IMR-90 (cell line): ENCODE data around the gene C3orf22. TPM values are rescaled to one million over a fixed set of nuclear protein-coding genes. Genes with fewer than 3 reads are reported as not detected.

Source experiments
- ATAC-seq: fragments of 200-7000 bp; cut with Tn5 transposase; 2 replicates; pipeline ENCODE4 v1.9.1; 2020; ENCODE audit warnings: low read depth, mild to moderate bottlenecking, moderate library complexity
- BruUV-seq: library from RNA; stranded (reverse); fragments of 400-500 nt; replicated peaks from 2 replicates; lab custom pipeline; 2021; lab: Mats Ljungman, UMichigan
- CTCF ChIA-PET: fragments of 300-600 bp; formaldehyde crosslinking; extraction: SDS; loops from one replicate; lab custom pipeline; 2021; ENCODE audit warnings: antibody characterized with exemption; lab: Yijun Ruan, JAX
- POLR2A ChIA-PET: fragments of 300-600 bp; sonication (Branson Sonifier 250); formaldehyde crosslinking; loops from one replicate; lab custom pipeline; 2022; ENCODE audit warnings: antibody characterized with exemption; ENCODE audit not compliant: unreplicated experiment; lab: Charles Lee
- DNase-seq: peaks from one replicate; pipeline ENCODE4 v3.0.0; 2013
- H2AFZ ChIP-seq: replicated peaks from 2 replicates; pipeline ENCODE3; 2013; ENCODE audit warnings: low read length, mild to moderate bottlenecking; ENCODE audit not compliant: poor library complexity
- H2AK5ac ChIP-seq: 2 replicates; pipeline ENCODE4 v1.6.1; 2013; ENCODE audit warnings: low read depth, low read length, inconsistent platforms
- H2AK9ac ChIP-seq: replicated peaks from 2 replicates; pipeline ENCODE3; 2013; ENCODE audit warnings: mild to moderate bottlenecking, low read depth, low read length, moderate library complexity; ENCODE audit not compliant: poor library complexity
- H2BK120ac ChIP-seq: 2 replicates; pipeline ENCODE4 v1.6.1; 2013; ENCODE audit warnings: low read depth, low read length, inconsistent platforms
- H2BK15ac ChIP-seq: 3 replicates; pipeline ENCODE4 v1.6.1; 2013; ENCODE audit warnings: low read depth, low read length, inconsistent platforms
- H2BK20ac ChIP-seq: 2 replicates; pipeline ENCODE4 v1.6.1; 2013; ENCODE audit warnings: low read depth, mild to moderate bottlenecking, inconsistent platforms, low read length, moderate library complexity
- H2BK5ac ChIP-seq: 2 replicates; pipeline ENCODE4 v1.6.1; 2013; ENCODE audit warnings: mild to moderate bottlenecking, low read depth, low read length, inconsistent platforms; ENCODE audit not compliant: poor library complexity, severe bottlenecking
- H3K14ac ChIP-seq: replicated peaks from 2 replicates; pipeline ENCODE4 v1.6.1; 2013; ENCODE audit warnings: low read depth, low read length, inconsistent platforms
- H3K18ac ChIP-seq: 2 replicates; pipeline ENCODE4 v1.6.1; 2013; ENCODE audit warnings: low read depth, low read length, control low read depth
- H3K23ac ChIP-seq: 2 replicates; pipeline ENCODE4 v1.6.1; 2013; ENCODE audit warnings: low read depth, low read length, inconsistent platforms
- H3K27ac ChIP-seq: 2 replicates; pipeline ENCODE4 v1.5.1; 2013; ENCODE audit warnings: mild to moderate bottlenecking, control low read depth, low read length; ENCODE audit not compliant: insufficient read depth
- H3K27me3 ChIP-seq: 2 replicates; pipeline ENCODE4 v1.6.1; 2013; ENCODE audit warnings: low read length; ENCODE audit not compliant: control insufficient read depth, insufficient read depth
- H3K36me3 ChIP-seq: 2 replicates; pipeline ENCODE4 v1.6.1; 2013; ENCODE audit warnings: low read length, mixed read lengths; ENCODE audit not compliant: control insufficient read depth, insufficient read depth
- H3K4ac ChIP-seq: 2 replicates; pipeline ENCODE4 v1.6.1; 2013; ENCODE audit warnings: low read depth, low read length, inconsistent platforms
- H3K4me1 ChIP-seq: 2 replicates; pipeline ENCODE4 v1.6.1; 2013; ENCODE audit warnings: low read length, mixed read lengths; ENCODE audit not compliant: control insufficient read depth, insufficient read depth
- H3K4me2 ChIP-seq: 2 replicates; pipeline ENCODE4 v1.6.1; 2013; ENCODE audit warnings: low read depth, mild to moderate bottlenecking, control low read depth, low read length, moderate library complexity
- H3K4me3 ChIP-seq: 2 replicates; pipeline ENCODE4 v1.5.1; 2013; ENCODE audit warnings: low read depth, mild to moderate bottlenecking, control low read depth, low read length, moderate library complexity; ENCODE audit not compliant: insufficient read depth
- H3K56ac ChIP-seq: 2 replicates; pipeline ENCODE4 v1.6.1; 2013; ENCODE audit warnings: low read length, inconsistent platforms; ENCODE audit not compliant: insufficient read depth; ENCODE audit errors: extremely low read depth
- H3K79me1 ChIP-seq, 2 experiments: 2 replicates each; pipeline ENCODE4 v1.6.1; 2013; ENCODE audit warnings: low read length in 2 of 2, inconsistent platforms in 1 of 2, low read depth in 1 of 2
- H3K9ac ChIP-seq: 2 replicates; pipeline ENCODE4 v1.6.1; 2013; ENCODE audit warnings: low read depth, low read length, control low read depth
- H3K9me1 ChIP-seq: 2 replicates; pipeline ENCODE4 v1.6.1; 2013; ENCODE audit warnings: low read length, inconsistent platforms; ENCODE audit not compliant: insufficient read depth
- H3K9me3 ChIP-seq: 2 replicates; pipeline ENCODE4 v1.6.1; 2013; ENCODE audit warnings: low read length; ENCODE audit not compliant: control insufficient read depth, insufficient read depth
- H4K20me1 ChIP-seq: 2 replicates; pipeline ENCODE4 v1.6.1; 2013; ENCODE audit warnings: low read length, inconsistent platforms; ENCODE audit not compliant: insufficient read depth
- H4K5ac ChIP-seq: 2 replicates; pipeline ENCODE4 v1.6.1; 2013; ENCODE audit warnings: mild to moderate bottlenecking, low read depth, low read length, control low read depth
- H4K8ac ChIP-seq, 2 experiments: 2 replicates each; pipeline ENCODE4 v1.6.1; 2013; ENCODE audit warnings: low read depth in 2 of 2, low read length in 2 of 2, control low read depth in 1 of 2, inconsistent platforms in 1 of 2
- H4K91ac ChIP-seq: 2 replicates; pipeline ENCODE4 v1.6.1; 2013; ENCODE audit warnings: low read depth, low read length, inconsistent platforms; ENCODE audit not compliant: insufficient read depth
- BHLHE40 ChIP-seq: fragments of 150-350 bp; IDR thresholded peaks from 2 replicates; pipeline ENCODE4 v1.6.1; 2016; ENCODE audit warnings: mild to moderate bottlenecking, low read depth, low read length
- FOS ChIP-seq: fragments of 150-350 bp; IDR thresholded peaks from 2 replicates; pipeline ENCODE4 v1.6.1; 2016; ENCODE audit warnings: low read depth, low read length
- MAZ ChIP-seq: IDR thresholded peaks from 2 replicates; pipeline ENCODE4 v1.6.1; 2012; ENCODE audit warnings: low read depth, mild to moderate bottlenecking, low read length, improper control_type of control experiment, moderate library complexity, borderline replicate concordance
- RCOR1 ChIP-seq: IDR thresholded peaks from 2 replicates; pipeline ENCODE4 v1.6.1; 2012; ENCODE audit warnings: mild to moderate bottlenecking, low read length, improper control_type of control experiment; ENCODE audit not compliant: insufficient replicate concordance
- SMC3 ChIP-seq: fragments of 150-350 bp; IDR thresholded peaks from 2 replicates; pipeline ENCODE4 v1.6.1; 2016; ENCODE audit warnings: low read depth, mild to moderate bottlenecking, antibody characterized with exemption, low read length, moderate library complexity
- WGBS, 2 experiments: methylation state at CpG; one replicate each; pipeline versions ENCODE4 v1.1.5 to v1.1.7; 2013; ENCODE audit warnings: missing lambda C conversion rate in 2 of 2; ENCODE audit not compliant: insufficient read length in 1 of 2; ENCODE audit errors: extremely low coverage in 2 of 2; 5-methylcytosine and 5-hydroxymethylcytosine counted together
- dilution Hi-C: fragments of 300-500 bp; cut with HindIII; formaldehyde crosslinking; loops from one replicate; pipeline ENCODE4 v1.14.3; 2018; ENCODE audit warnings: low sequenced_read_pairs; ENCODE audit not compliant: unreplicated experiment
- in situ Hi-C: fragments of 300-500 bp; cut with MboI; formaldehyde crosslinking; loops from 3 replicates; pipeline ENCODE4 v1.14.3; 2019; ENCODE audit warnings: low sequenced_read_pairs, inconsistent platforms, mixed read lengths
- intact Hi-C: fragments of 100-400 bp; cut with micrococcal nuclease; formaldehyde crosslinking; loops from 2 replicates; pipeline ENCODE4 v1.10.0; 2022
- polyA plus RNA-seq, 3 experiments: library from polyadenylated mRNA; depleted of rRNA; stranded (reverse); fragments of >200 nt; gene quantifications; 2 replicates each; pipeline ENCODE4 v1.2.3, GENCODE V29; 2012; ENCODE audit warnings: low replicate concordance in 1 of 3
- total RNA-seq: library from RNA; depleted of rRNA; stranded (reverse); fragments of >200 nt; gene quantifications from 2 replicates; pipeline ENCODE4 v1.2.3, GENCODE V29; 2012

C3orf22 gene
- total and polyA plus RNA-seq, 2 of the 4 experiments (the other 2 are of a cell fraction): not detected

- BruUV-seq: no TSS peak
- Histone ChIP-seq H2BK20ac (no peak overlapping the region), H2BK5ac (no peak overlapping the region), H3K36me3 (no peaks in the 10 kb centered on the region), H4K5ac (no peak overlapping the region), H3K27ac (no peak overlapping the region), H3K18ac (no peak overlapping the region), H2AK9ac (no peak overlapping the region), H4K8ac (no peak overlapping the region), H3K4ac (no peak overlapping the region), H2BK15ac (no peak overlapping the region), H3K14ac (no peak overlapping the region), H3K4me2 (no peak overlapping the region), H2AK5ac (no peak overlapping the region), H3K4me3 (no peak overlapping the region), H3K56ac (no peak overlapping the region), H4K20me1 (no peaks in the 10 kb centered on the region), H2BK120ac (no peak overlapping the region), H3K79me1 (no peaks in the 10 kb centered on the region), H3K27me3 (peaks cover 40% of the 10 kb centered on the region), H4K91ac (no peak overlapping the region), H3K9me3 (no peaks in the 10 kb centered on the region), H2AFZ (no peak overlapping the region), H3K9ac (no peak overlapping the region), H3K9me1 (no peaks in the 10 kb centered on the region; the same call in 1 of the 2 replicates), H3K23ac (no peak overlapping the region), H3K4me1 (no peaks in the 10 kb centered on the region; the same call in 1 of the 2 replicates)
- dilution Hi-C loops (no loop called here), in situ Hi-C loops (loop anchor here (10.0 kb wide), 1 partner anchor 929 kb away; no protein-coding TSS in a partner anchor), intact Hi-C loops (no loop called here)
- TF ChIP-seq RCOR1: no peak
- TF ChIP-seq FOS: no peak
- TF ChIP-seq MAZ: no peak
- no peak for TF ChIP-seq BHLHE40
- TF ChIP-seq SMC3: no peak
- ChIA-PET CTCF (no interaction called here), POLR2A (no interaction called here)
- WGBS, 2 experiments: 59% methylated on average over 2 of the region's 8 CpGs; no CpG with 5 or more reads in 1 of the 2 experiments
- no peak for ATAC-seq
- no peak for DNase-seq
Observed at GRCh38 chr3:126525853-126526667, 32.7 kb downstream of the C3orf22 start.
